OCI-LY3 (cell line): ENCODE results near the gene CGB1.
A peak's percentile ranks its signal among the peaks of the same experiment; 100 is the strongest.
"Not testable (repeated sequence)": the region's sequence is repeated elsewhere in the genome, so short reads cannot be mapped to it uniquely, and the experiment has no call there.

Experiments
- H2AFZ ChIP-seq: fragments of 200-600, 300-600 bp; shearing (Covaris generic); 2 replicates; pipeline ENCODE4 v1.6.0; 2014; ENCODE audit warnings: antibody characterized with exemption, low read depth, low read length
- H3K27ac ChIP-seq: fragments of 200-600, 300-600 bp; sonication (generic); 2 replicates; pipeline ENCODE4 v1.5.1; 2014; ENCODE audit warnings: mild to moderate bottlenecking, low read length, moderate library complexity, mixed read lengths
- H3K27me3 ChIP-seq: fragments of 200-600, 300-600 bp; sonication (generic); 2 replicates; pipeline ENCODE4 v1.6.1; 2014; ENCODE audit warnings: low read depth, low read length, mixed read lengths
- H3K36me3 ChIP-seq: fragments of 200-600, 300-600 bp; sonication (generic); replicated peaks from 2 replicates; pipeline ENCODE3; 2014; ENCODE audit warnings: low read depth, low read length, mixed read lengths
- H3K4me1 ChIP-seq: fragments of 300-600, 200-600 bp; sonication (generic); 2 replicates; pipeline ENCODE4 v1.6.1; 2014; ENCODE audit warnings: low read length, mixed read lengths
- H3K4me2 ChIP-seq: fragments of 200-600, 300-600 bp; sonication (generic); 2 replicates; pipeline ENCODE4 v1.6.1; 2014; ENCODE audit warnings: low read length, mixed read lengths
- H3K4me3 ChIP-seq: fragments of 300-600, 200-600 bp; sonication (generic); 2 replicates; pipeline ENCODE4 v1.5.1; 2014; ENCODE audit warnings: antibody characterized with exemption, mild to moderate bottlenecking, low read length, moderate library complexity
- H3K79me2 ChIP-seq: fragments of 300-600, 200-600 bp; shearing (Covaris generic); 2 replicates; pipeline ENCODE4 v1.6.1; 2014; ENCODE audit warnings: mild to moderate bottlenecking, low read length, mixed read lengths
- H3K9ac ChIP-seq: fragments of 300-600, 200-600 bp; shearing (Covaris generic); 2 replicates; pipeline ENCODE4 v1.6.0; 2014; ENCODE audit warnings: mild to moderate bottlenecking, low read length, moderate library complexity
- H3K9me3 ChIP-seq: fragments of 200-600, 300-600 bp; shearing (Covaris generic); 2 replicates; pipeline ENCODE4 v1.6.1; 2014; ENCODE audit warnings: low read length, mixed read lengths; ENCODE audit not compliant: insufficient read depth
- H4K20me1 ChIP-seq: fragments of 200-600, 300-600 bp; sonication (generic); 2 replicates; pipeline ENCODE4 v1.6.1; 2016; ENCODE audit warnings: low read length, mixed read lengths; ENCODE audit not compliant: insufficient read depth
- EZH2phosphoT487 ChIP-seq: fragments of 200-600 bp; shearing (Covaris generic); IDR thresholded peaks from 2 replicates; pipeline ENCODE4 v1.6.1; 2018; ENCODE audit warnings: antibody characterized with exemption, mixed run types, low read depth
- TF ChIP-seq, protein P1 (sequence below): fragments of 200-600, 300-600 bp; sonication (generic); IDR thresholded peaks from 2 replicates; pipeline ENCODE4 v1.5.1; 2014; ENCODE audit warnings: antibody characterized with exemption, low read length, low read depth

Gene CGB1

DNA sequence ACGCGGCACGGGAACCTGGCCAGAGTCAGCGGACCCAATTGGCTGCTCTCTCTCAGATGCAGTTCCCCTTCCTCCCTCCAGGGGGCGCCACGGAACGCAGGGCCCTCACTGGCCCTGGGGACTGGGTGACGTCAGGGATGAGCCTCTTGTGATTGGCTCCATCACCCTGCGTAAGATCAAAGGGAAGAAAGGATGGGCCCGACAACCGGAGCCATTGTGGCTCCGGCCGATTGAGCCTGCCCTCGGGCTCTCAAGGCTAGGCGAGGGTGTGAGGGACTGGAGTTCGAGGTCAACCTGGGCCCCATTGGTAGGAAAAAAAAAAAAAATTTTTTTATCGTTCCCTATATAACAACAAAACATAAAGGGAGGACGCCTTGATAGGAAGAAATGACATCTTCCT lies at the start of gene CGB1:
Gene CGB1 (minus strand): TSS at position 81 of the 400 bp plus-strand sequence. CDS start 184 bp downstream, outside the sequence.
- H4K20me1 ChIP-seq, H2AFZ ChIP-seq, H3K36me3 ChIP-seq, H3K4me3 ChIP-seq, H3K27me3 ChIP-seq, H3K4me1 ChIP-seq, H3K79me2 ChIP-seq, H3K9ac ChIP-seq, H3K4me2 ChIP-seq, H3K27ac ChIP-seq, H3K9me3 ChIP-seq: not testable (repeated sequence)
- TF ChIP-seq, protein P1, sequence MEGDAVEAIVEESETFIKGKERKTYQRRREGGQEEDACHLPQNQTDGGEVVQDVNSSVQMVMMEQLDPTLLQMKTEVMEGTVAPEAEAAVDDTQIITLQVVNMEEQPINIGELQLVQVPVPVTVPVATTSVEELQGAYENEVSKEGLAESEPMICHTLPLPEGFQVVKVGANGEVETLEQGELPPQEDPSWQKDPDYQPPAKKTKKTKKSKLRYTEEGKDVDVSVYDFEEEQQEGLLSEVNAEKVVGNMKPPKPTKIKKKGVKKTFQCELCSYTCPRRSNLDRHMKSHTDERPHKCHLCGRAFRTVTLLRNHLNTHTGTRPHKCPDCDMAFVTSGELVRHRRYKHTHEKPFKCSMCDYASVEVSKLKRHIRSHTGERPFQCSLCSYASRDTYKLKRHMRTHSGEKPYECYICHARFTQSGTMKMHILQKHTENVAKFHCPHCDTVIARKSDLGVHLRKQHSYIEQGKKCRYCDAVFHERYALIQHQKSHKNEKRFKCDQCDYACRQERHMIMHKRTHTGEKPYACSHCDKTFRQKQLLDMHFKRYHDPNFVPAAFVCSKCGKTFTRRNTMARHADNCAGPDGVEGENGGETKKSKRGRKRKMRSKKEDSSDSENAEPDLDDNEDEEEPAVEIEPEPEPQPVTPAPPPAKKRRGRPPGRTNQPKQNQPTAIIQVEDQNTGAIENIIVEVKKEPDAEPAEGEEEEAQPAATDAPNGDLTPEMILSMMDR = peak; percentile 59

DNA sequence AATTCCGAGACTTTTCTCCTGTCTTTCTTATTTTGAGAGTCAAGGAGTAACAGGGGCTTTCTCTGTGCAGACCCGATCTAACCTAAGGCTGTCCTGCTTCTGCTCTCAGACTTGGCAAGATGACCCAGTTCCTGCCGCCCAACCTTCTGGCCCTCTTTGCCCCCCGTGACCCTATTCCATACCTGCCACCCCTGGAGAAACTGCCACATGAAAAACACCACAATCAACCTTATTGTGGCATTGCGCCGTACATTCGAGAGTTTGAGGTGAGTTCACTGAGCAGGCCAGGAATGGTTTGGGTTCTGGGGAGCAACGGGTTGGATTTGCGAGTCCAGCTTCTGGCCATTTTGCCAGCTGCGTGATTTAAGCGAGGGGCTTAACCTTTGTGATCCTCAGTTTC lies 49.6 kb upstream of the CGB1 start:
- peak overlapping the region; percentile 60 for H3K27ac ChIP-seq
- H3K79me2 ChIP-seq = peaks cover 61% of the 10 kb centered on the region

DNA sequence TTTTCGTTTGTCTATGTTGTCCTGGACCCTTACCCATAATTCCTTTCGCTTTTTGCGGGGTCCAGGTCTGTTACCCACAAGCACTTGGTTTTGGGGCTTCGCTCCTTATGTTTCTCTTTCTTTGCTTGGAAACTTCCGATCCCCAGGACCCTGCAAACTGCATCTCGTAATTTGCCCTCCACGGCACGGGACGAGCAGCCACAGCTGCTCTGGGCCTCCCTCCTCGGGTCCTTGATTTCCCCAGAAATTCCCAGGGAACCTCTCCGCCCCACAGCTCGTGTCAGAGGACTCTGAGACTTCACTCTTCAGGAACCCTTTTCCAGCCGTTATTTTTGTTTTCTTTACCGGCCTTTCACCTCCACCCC lies 49.2 kb upstream of the CGB1 start:
- no peak overlapping the region for H2AFZ ChIP-seq
- H3K27me3 ChIP-seq = no peaks in the 10 kb centered on the region
- H3K4me1 ChIP-seq = peaks cover 14% of the 10 kb centered on the region
- H3K4me2 ChIP-seq = peak overlapping the region; percentile 95
- peaks cover 42% of the 10 kb centered on the region for H4K20me1 ChIP-seq
- peaks cover 56% of the 10 kb centered on the region for H3K79me2 ChIP-seq
- no peak for TF ChIP-seq EZH2phosphoT487
- TF ChIP-seq, protein P1 = no peak
- H3K27ac ChIP-seq = peak overlapping the region; percentile 60
- H3K9ac ChIP-seq = peak overlapping the region; percentile 92
- H3K4me3 ChIP-seq = peak overlapping the region; percentile 92
- H3K36me3 ChIP-seq = peaks cover 40% of the 10 kb centered on the region
- H3K9me3 ChIP-seq = no peaks in the 10 kb centered on the region

More for the DNA sequence above, 49.6 kb upstream of the CGB1 start:
- Histone ChIP-seq H4K20me1 (peaks cover 44% of the 10 kb centered on the region), H3K4me3 (peak overlapping the region; percentile 92), H3K4me2 (peak overlapping the region; percentile 95), H3K9ac (peak overlapping the region; percentile 92), H3K27me3 (no peaks in the 10 kb centered on the region), H3K36me3 (peaks cover 42% of the 10 kb centered on the region), H3K9me3 (no peaks in the 10 kb centered on the region), H3K4me1 (peaks cover 14% of the 10 kb centered on the region), H2AFZ (no peak overlapping the region)
- TF ChIP-seq, protein P1 = no peak
- TF ChIP-seq EZH2phosphoT487 = no peak

DNA sequence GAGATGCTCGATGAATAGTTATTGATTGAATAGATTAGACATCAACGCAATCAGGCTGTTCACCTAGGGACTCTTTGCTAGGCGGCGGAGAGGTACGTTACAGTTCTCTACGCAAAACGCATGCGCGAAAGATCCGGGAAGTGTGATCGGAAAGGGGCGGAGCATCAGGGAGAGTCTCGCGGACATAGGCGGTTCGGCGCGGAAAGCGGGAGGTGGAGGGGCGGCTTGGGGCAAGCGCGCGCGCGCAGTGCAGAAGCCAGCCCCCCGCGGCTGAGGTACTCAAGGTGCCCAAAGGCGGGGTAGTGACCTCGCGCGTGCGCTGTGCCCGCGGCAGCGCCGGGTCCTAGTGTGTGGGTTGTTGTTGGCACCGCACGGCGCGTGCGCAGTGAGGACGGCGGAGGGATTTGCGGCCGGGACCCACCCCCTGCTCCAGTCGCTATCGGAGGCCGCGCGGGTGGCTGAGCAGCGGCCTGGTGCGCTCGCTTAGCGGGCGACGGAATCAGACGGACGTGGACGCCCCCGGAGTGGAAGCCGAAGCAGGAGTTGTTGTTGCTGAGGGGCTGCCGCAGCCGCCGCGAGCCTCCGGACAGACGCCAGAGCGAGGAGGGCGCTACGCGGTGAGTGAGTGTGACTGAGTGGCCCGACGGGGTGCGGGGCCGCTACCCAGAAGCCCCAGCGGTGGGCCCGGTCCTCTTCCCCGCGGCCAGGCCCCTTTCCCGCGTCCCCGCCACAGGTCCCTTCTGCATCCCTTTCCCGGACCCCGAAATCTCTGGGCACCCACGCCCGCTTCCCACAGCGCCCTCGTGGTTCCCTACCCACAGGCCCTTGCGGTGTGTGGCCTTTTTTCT lies 48.5 kb upstream of the CGB1 start, which contains the start of gene SNRNP70:
Gene SNRNP70 (plus strand): TSS at position 432 of the 848 bp plus-strand sequence. CDS start 964 bp downstream, outside the sequence.
- no peaks in the 10 kb centered on the region for H3K27me3 ChIP-seq
- H4K20me1 ChIP-seq = peaks cover 36% of the 10 kb centered on the region
- H3K4me3 ChIP-seq = peak within 1 kb of the TSS; percentile 92
- peak within 1 kb of the TSS; percentile 92 for H3K9ac ChIP-seq
- TF ChIP-seq, protein P1 = no peak
- no peak for TF ChIP-seq EZH2phosphoT487
- no peaks in the 10 kb centered on the region for H3K9me3 ChIP-seq
- peak within 1 kb of the TSS; percentile 60 for H3K27ac ChIP-seq
- peak within 1 kb of the TSS; percentile 95 for H3K4me2 ChIP-seq
- H3K4me1 ChIP-seq = peaks cover 14% of the 10 kb centered on the region
- H3K79me2 ChIP-seq = peaks cover 50% of the 10 kb centered on the region
- peaks cover 33% of the 10 kb centered on the region for H3K36me3 ChIP-seq
- peak within 1 kb of the TSS; percentile 92 for H2AFZ ChIP-seq
